ENCODE results near the gene DNAH7.

GRCh38 chr2:195848119-195848899, 220.3 kb downstream of the DNAH7 start:
- TF ChIP-seq CBX1 (IDR thresholded peaks at IDR 0.05; ENCODE audit: low read depth) = no peak
- no peak for TF ChIP-seq KLF11 (CRISPR knock-in tag; IDR thresholded peaks at IDR 0.05)
- no peak for TF ChIP-seq ZBTB10 (CRISPR knock-in tag; IDR thresholded peaks at IDR 0.05; ENCODE audit: borderline replicate concordance)
- no peak for TF ChIP-seq CBX2 (IDR thresholded peaks at IDR 0.05; ENCODE audit: low read depth, low read length)
- TF ChIP-seq CBX2 (CRISPR knock-in tag; IDR thresholded peaks at IDR 0.05; ENCODE audit: low read depth) = no peak
- TF ChIP-seq EZH2 (conservative IDR thresholded peaks at IDR 0.05; ENCODE audit: low read depth, low read length) = no peak
- TF ChIP-seq FLYWCH1 (CRISPR knock-in tag; IDR thresholded peaks at IDR 0.05) = no peak
- no peak for TF ChIP-seq ZBTB1 (CRISPR knock-in tag; IDR thresholded peaks at IDR 0.05; ENCODE audit: borderline replicate concordance)
- TF ChIP-seq HDAC1 (CRISPR knock-in tag; IDR thresholded peaks at IDR 0.05) = no peak
- no peak for TF ChIP-seq ATF4 (CRISPR knock-in tag; IDR thresholded peaks at IDR 0.05)
- no peak for TF ChIP-seq LRRFIP1 (CRISPR knock-in tag; conservative IDR thresholded peaks at IDR 0.05)

All from HepG2 (cell line).